ENCODE measurements around the gene LHX3.

The LHX3 gene

GRCh38 chr9:136174779-136175615, 29.9 kb downstream of the LHX3 start:
- DNase-seq, result no peak

DNA sequence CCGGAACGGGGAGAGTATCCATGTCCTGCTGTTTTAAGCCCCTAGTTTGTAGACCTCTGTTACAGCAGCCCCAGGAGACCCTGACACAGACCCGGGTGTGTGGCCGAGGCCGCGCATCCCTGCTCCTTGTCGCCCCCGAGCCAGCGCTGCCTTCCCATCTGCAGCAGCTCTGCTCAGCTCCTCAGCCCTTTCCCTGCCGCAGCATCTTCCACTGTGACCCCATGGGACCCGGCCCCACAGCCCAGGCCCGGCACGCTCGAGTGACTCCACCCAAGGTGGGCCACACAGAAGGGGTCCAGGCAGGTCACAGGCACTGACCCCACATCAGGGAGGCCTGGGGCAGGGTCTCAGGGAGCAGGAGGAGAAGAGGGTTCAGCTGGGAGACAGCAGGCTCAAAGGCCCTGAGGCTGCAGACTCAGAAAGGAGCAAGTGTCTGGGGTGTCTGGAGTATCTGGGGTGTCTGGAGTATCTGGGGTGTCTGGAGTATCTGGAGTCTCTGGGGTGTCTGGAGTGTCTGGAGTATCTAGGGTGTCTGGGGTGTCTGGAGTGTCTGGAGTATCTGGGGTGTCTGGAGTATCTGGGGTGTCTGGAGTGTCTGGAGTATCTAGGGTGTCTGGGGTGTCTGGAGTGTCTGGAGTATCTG, 31.2 kb downstream of the LHX3 start:
- DNase-seq, result no peak

DNA sequence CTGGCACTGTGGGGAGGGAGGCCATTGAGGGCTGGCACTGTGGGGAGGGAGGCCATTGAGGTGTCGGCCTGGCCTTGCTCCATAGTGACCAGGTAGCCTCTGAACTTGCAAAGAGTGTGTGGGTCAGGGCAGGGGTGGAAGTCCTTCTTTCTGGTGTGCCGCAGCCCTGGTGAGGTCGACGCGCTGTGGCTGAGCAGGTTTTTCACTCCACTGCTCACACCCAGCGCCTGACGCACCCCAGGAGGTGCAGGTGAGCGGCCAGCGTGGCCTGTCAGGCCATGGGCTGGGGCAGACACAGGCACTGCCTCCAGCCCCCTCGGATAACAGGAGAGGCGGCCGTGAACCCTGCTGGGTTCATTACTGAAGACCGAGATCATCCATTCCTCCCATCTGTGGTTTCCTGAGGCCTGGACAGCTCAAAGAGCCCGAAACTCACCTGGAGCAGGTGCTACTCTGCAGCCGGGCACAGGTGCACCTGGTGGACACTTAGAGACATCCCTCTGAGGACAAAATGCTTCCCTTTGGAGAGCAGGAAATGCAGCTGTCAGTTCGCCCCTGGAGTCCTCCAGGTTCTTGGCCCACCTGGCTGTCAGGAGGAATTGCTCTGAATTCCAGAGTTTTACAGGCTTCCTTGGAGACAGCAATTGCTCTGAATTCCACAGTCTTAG, 32.4 kb downstream of the LHX3 start:
- peak; percentile 54 for DNase-seq

DNA sequence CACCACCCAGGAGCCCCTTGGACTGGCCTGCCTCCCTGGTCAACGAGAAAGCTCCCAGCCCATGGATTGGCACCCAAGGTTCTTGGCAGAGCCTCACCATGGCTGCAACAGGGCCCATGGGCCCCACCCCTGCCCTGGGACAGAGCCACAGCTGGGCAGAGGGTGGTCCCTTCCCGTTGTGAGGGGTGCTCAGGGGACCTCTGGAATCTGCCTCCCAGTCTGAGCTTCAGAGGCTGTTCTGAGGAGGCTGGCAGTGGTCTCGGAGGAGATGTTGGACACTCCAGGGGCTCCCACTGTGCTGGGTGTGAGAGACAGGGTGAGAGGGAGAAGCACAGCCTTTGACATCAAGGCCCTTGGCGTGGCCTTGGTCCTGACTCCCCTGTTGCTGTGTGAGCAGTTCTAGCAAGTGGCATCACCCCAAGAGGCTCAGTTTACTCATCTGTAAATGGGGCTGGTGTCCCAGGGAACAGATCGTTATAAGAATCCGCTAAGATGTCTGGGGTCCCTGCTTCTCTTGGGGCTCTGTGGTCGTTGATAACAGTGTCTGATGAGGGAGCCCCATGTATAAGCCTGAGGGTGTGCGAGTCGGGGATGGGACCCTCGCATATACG, 33.0 kb downstream of the LHX3 start:
- no peak for DNase-seq

DNA sequence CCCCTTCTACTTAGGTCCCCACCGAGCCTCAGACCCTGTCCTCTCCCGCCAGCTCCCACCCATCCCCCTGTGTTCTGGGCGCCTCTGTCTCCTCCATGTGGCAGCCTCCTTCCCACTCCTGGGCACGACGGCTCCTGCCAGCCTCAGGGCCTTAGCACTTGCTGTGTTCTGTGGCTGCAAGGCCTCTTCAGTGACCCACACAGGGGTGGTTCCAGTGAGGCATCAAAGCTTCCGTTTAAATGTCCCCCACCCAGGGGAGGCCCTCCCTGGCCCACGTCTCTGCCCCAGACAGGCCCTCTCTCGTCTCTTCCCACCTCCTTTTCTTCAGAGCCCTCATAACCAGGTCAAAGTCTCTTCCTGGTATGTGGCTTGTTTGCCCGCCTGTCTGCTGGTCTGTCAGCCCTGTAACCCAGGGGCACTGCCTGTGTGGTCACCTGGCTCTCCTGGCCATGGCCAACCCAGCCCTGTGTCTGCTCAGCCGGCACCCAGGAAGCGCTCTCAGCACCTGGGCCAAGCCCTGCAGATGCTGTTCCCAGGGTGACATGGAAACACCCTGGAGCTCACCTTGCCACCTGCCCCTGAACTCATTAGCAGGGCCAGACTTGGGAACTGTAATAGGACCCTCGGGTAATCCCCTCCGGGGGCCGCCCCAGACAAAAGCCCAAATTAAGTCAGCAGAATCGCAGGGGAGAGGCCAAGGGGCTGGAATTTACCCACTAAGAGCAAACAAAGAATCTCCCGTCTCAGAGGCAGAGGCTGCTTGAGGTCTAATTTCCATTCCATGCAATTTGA, 33.7 kb downstream of the LHX3 start:
- peak; percentile 96 for DNase-seq

DNA sequence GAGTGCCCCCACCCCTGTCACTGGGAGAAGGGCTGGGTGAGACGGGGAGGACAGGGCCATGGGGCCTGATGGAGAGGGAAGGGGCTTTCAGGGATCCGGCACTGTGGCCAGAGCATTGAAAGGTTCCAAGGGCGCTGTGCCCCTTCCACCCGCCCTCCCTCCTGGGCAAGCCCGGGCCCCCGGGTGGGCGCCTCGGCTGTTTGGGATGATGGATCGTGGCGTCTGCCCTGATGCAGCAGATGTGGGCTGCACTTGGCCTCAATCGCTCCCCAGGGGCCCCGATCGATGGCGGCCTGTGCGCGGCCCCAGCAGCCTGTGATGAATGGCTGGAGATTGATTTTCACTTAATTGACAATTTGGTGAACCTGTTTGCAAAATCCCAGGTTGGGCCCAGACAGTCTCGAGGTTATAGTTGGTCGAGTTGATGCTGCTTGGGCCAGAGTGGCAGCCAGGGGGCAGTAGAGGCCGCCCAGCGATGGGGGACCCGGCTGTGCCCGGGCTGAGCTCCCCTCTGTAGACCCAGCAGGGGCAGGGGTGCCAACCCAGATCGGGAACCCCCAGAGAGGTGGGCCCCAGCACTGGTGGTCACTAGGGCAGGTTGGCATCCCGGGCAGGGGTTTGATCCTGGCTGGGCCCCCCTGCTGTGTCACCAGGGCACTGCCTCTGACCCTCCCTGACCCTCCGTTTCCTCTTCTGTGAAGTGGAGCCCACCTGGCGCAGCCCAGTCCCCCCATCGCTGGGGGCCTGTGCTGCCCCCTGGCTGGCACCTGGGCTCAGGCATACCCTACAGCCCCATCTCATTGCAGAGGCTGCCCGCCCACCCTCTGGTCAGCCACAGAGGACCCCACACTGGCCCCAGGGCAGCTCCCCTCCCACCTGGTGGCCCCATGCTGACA, 34.7 kb downstream of the LHX3 start:
- DNase-seq, result no peak

DNA sequence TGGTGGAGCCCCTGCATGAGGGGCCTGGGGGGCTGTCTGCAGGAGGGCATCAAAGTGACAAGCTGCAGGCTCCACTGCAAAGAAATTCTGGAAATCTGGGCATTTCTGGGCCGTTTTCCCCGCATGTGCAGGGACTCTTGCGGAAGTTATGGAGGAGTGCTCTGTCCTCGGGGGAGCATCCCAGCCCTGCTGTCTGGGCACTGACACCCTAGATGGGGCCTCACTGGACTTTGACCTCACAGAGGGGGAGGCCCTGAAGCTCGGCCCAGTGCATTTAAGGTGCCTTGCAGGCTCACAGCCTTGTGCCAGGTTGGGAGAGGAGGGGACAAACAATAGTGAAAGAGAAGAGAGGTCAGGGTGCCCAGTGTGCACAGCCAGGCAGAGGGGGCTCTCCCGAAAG, 35.4 kb downstream of the LHX3 start:
- DNase-seq, result no peak

GRCh38 chr9:136163248-136163850, 41.6 kb downstream of the LHX3 start:
- no peak for DNase-seq

DNA sequence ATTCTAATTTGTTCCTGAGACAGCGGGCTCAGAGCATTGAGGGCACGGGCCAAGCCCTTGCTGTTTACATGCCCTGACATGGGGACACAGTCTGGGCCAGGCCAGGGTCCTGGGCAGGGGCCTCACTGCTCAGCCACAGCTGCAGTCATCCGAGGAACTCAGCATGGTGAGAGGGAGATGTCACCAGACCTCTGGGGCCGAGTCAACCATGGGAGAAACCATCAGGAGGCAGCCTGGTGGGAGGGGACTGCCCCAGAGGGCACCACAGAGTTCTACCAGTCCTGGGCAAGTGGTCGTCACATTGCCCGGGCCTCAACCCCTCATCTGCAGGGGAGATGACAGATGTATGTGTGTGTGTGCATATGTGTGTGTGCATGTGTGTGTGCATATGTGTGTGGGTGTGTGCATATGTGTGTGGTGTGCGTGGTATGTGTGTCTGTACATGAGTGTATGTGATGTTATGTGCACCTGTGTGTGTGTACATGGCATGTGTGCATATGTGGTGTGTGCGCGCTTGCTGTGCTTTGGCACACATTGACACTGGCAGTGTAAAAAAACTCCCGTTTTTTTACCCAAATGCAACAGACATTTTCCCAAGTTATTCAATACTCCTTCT, 43.8 kb downstream of the LHX3 start:
- DNase-seq, result no peak

- DNase-seq, result no peak
Measured at GRCh38 chr9:136160381-136160841, 44.5 kb downstream of the LHX3 start.

DNA sequence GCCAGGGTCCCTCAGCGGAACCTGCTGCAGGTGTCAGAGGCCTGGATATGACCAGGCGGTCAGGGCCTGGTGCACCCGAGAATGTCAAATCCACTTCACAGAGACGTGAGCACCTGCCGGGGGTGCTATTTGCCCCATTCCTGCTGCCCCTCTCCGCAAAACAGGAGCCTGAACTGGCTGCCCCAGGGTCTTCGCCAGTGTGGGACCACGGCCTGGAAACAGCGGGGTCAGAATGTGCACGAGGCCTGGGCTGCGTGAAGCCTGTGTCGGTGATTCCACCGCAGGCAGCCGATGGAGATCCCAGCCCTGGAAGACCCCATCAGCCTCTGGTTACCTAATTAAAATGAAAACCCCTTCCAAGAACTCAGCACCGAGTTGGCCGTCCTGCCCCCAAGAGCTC, 45.1 kb downstream of the LHX3 start:
- DNase-seq, result no peak

- DNase-seq, result no peak
Measured at GRCh38 chr9:136157477-136158265, 47.3 kb downstream of the LHX3 start.

DNA sequence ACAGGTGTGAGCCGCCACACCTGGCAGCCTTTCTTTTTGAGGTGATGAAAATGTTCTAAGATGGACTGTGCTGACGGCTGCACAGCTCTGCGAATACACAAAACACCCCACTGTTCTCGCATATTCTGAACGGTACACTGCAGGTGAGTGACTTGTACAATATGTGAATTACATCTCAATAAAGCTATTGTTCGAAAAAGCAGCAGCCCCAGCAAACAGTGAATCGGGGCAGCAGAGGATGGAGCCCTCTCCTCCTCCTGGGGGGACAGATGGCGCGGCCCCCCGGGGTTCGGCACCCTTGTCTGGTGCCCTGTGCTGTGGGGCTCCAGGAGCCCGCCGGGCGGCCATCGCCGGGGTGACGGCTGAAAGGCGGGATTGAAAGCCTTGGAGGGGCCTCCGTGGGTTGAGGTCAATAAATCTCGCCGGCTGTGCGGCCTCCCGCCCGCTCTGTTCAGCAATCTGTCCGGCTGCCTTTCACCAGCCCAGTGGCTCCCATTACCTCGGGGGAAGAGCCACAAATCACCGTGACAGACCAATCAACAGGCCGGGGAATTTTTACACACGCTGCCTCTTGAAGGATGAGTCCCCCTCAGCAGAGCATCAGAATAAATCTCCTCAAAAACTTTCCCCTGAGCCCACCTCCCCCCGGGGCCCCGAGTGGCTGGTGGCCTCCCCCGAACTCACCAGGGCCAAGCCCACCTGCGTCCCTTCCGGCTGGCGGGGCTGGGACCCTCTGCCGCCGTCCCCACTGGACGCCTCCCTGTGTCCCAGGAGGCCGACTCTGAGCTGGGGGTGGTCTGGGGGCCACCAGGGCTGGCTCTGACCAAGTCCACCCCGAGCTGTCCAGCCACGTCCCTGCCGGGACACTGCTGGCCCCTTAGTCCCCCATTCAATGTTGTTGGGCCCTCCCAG, 48.5 kb downstream of the LHX3 start:
- DNase-seq, result no peak

GRCh38 chr9:136155576-136155975, 49.4 kb downstream of the LHX3 start:
- DNase-seq, result no peak

DNA sequence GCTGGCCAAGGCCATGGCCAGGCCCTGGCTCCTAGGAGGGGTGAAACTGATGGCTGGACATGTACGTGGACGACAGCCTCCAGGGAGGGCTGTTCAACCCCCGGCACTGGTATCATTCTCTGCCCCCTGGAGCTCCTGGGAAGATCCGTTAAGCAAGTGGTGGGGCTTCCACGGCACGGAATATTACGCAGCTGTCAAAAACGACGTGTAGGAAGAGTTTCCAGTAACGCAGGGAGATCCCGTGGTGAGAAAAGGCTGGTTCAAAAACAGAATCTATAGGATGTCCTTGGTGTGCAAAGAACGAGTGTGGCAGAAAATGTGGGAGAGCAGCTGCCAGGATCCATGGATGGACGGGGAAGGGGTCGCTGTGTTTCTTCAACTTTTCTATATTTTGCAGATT, 50.0 kb downstream of the LHX3 start:
- no peak for DNase-seq

GRCh38 chr9:136153381-136154065, 51.4 kb downstream of the LHX3 start:
- DNase-seq, result no peak

- no peak for DNase-seq
Measured at GRCh38 chr9:136152931-136153330, 52.0 kb downstream of the LHX3 start.

DNA sequence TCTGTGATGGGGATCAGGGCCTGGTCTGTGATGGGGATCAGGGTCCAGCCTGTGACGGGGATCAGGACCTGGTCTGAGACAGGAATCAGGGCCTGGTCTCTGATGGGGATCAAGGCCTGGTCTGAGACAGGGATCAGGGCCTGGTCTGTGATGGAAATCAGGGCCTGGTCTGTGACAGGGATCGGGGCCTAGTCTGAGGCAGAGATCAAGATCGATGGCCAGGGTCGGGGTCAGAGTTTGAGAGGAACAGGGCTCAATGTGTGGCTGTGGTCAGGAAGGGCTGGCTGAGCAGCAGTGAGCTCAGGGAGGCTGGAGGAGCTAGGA, 52.4 kb downstream of the LHX3 start:
- no peak for DNase-seq
